ENCODE data around the gene ABL1. TPM values are rescaled to one million over a fixed set of nuclear protein-coding genes. Genes with fewer than 3 reads are reported as not detected.

ABL1 gene
- total and polyA plus RNA-seq, 2 of the 13 experiments (the other 11 are each of a cell fraction or from before 2014, with no cell fraction given), result 10.8 to 20.4 TPM

GRCh38 chr9:130861372-130862180, 26.5 kb downstream of the ABL1 start:
- intact Hi-C loops (cut with micrococcal nuclease; ENCODE audit: unreplicated experiment), result no loop called here
- ATAC-seq (no peak), DNase-seq (ENCODE audit: low spot score) (no peak), FAIRE-seq (no peak)
- no TSS peak for BruUV-seq (replicated peaks)
- H2AFZ ChIP-seq (ENCODE audit: low read length), result no peak overlapping the region
- no peaks in the 10 kb centered on the region for H3K27me3 ChIP-seq (ENCODE audit: control insufficient read depth in 1 of 2, insufficient read depth in 2 of 2, low read length in 2 of 2)
- ChIA-PET CTCF (ENCODE audit: low intra/inter-chr PET ratio, low total read pairs) (no interaction called here), POLR2A (no interaction called here)
- H3K4me2 ChIP-seq (ENCODE audit: low read depth, low read length), result no peak overlapping the region
- peaks cover 6% of the 10 kb centered on the region for H3K4me1 ChIP-seq (ENCODE audit: insufficient read depth, low read length)
- H3K4me3 ChIP-seq (replicated peaks in 1 of 3; ENCODE audit: insufficient read depth in 1 of 3, low read depth in 2 of 3, low read length in 3 of 3), result no peak overlapping the region
- no peaks in the 10 kb centered on the region for H3K9me3 ChIP-seq (ENCODE audit: low read length)
- H4K20me1 ChIP-seq (ENCODE audit: insufficient read depth, low read length), result peaks cover 10% of the 10 kb centered on the region
- H3K27ac ChIP-seq (ENCODE audit: extremely low read length, insufficient read depth, low read length), result no peak overlapping the region
- 96% methylated on average over 8 of the region's 8 CpGs for WGBS (ENCODE audit: low lambda C conversion rate)
- in situ Hi-C loops (cut with HindIII; ENCODE audit: extremely low pct_ligation_motif_present, low pct_unique_long_range_greater_than_20kb), result loop anchor here (5.0 kb wide), 2 partner anchors 89 to 149 kb away; no protein-coding TSS in a partner anchor
- peaks cover 21 to 71% of the 10 kb centered on the region in 2 experiments for H3K36me3 ChIP-seq (replicated peaks in 1 of 2; ENCODE audit: control insufficient read depth in 1 of 2, insufficient read depth in 2 of 2, low read length in 2 of 2)
- no peaks in the 10 kb centered on the region for H3K79me2 ChIP-seq (ENCODE audit: insufficient read depth, low read length)
- H3K9ac ChIP-seq (ENCODE audit: insufficient read depth, low read depth, low read length), result no peak overlapping the region
- no peak for TF ChIP-seq ARID5B (CRISPR knock-in tag; IDR thresholded peaks at IDR 0.05)
- TF ChIP-seq ZNF557 (CRISPR knock-in tag; IDR thresholded peaks at IDR 0.05), result no peak
- TF ChIP-seq POGZ (CRISPR knock-in tag; IDR thresholded peaks at IDR 0.05), result no peak
- TF ChIP-seq TBP (CRISPR knock-in tag; IDR thresholded peaks at IDR 0.05), result no peak
- TF ChIP-seq ZSCAN22 (CRISPR knock-in tag; IDR thresholded peaks at IDR 0.05), result no peak
- TF ChIP-seq ATF5 (CRISPR knock-in tag; IDR thresholded peaks at IDR 0.05; ENCODE audit: low read depth), result no peak
- TF ChIP-seq MYNN (CRISPR knock-in tag; IDR thresholded peaks at IDR 0.05; ENCODE audit: low read depth), result no peak
- TF ChIP-seq RFX5 (IDR thresholded peaks at IDR 0.05; ENCODE audit: low read depth, low read length), result no peak
- TF ChIP-seq ZBTB49 (CRISPR knock-in tag; IDR thresholded peaks at IDR 0.05; ENCODE audit: borderline replicate concordance), result no peak
- TF ChIP-seq ZNF674 (CRISPR knock-in tag; IDR thresholded peaks at IDR 0.05; ENCODE audit: low read depth), result no peak
- TF ChIP-seq ZFP37 (CRISPR knock-in tag; IDR thresholded peaks at IDR 0.05; ENCODE audit: borderline replicate concordance), result no peak
- TF ChIP-seq THAP11 (CRISPR knock-in tag; IDR thresholded peaks at IDR 0.05), result no peak
- TF ChIP-seq REST (IDR thresholded peaks at IDR 0.05; ENCODE audit: borderline replicate concordance in 1 of 2, low read depth in 1 of 2, low read length in 2 of 2), result no peak

Measured in HepG2 (cell line).